ENCODE measurements around the gene BIRC2.
A peak's percentile ranks its signal among the peaks of the same experiment; 100 is the strongest.

BIRC2 gene

DNA sequence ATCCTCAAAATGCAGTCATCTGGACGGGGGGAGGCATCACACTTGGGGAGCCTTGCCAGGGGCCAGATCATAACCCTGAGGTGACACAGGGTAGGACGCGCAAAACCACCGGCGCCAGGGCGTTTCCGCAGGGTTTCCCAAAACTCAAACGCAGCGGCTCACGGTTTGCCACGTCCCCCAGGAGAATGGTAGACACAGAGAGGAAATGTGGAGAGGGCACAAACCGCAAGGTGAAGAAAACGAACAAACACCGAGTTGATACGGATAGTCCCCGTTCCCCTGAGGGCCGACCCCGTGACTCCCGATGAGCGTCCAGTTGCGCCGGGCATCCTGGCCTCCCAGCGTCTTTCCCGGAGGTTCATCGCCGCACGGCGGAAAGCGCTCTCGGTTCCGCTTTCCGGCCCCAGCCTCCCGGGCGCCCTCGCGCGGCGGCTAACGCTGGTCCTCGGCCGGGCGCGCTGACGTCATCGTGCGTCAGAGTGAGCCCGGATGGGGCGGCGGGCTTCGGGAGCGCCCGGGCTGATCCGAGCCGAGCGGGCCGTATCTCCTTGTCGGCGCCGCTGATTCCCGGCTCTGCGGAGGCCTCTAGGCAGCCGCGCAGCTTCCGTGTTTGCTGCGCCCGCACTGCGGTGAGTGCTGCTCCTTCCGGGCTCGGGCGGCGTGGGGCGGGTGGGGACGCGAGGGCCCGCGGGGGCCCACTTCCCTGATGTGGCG lies at the start of gene BIRC2:
TSS of gene BIRC2 (plus strand) at position 467 of the 714 bp plus-strand sequence. CDS start 2,641 bp downstream, outside the sequence.
- DNase-seq (ENCODE audit: low read depth in 2 of 2, low spot score in 1 of 2), result peak; percentile 87 to 91

DNA sequence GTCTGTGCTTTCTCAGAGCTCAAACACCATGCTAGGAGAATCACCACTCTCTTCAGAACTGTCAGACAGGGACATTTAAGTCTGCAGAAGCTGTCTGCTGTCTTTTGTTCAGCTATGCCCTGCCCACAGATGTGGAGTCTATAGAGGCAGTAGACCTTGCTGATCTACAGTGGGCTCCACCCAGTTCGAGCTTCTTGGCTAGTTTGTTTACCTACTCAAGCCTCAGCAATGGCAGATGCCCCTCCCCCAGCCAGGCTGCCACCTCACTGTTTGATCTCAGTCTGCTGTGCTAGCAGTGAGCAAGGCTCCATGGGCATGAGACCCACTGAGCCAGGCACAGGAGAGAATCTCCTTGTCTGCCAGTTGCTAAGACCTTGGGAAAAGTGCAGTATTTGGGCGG lies 46.2 kb upstream of the BIRC2 start:
- DNase-seq (ENCODE audit: low read depth in 2 of 2, low spot score in 1 of 2), result peak in 1 of 2 donors; percentile 29

DNA sequence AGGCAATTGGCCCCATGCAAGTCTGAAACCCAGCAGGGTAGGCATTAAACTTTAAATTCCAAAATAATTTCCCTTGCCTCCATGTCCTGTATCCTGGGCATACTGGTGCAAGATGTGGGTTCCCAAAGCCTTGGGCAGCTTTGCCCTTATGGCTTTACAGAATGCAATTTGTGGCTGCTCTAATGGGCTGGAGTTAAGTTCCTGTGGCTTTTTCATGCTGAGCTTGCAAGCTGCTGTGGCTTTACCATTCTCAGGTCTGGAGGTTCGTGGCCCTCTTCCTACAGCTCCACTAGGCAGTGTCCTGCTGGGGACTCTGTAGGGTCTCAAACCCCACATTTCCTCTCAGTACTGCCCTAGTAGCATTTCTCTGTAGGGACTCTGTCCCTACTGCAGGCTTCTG lies 44.8 kb upstream of the BIRC2 start:
- no peak for DNase-seq (ENCODE audit: low read depth in 2 of 2, low spot score in 1 of 2)

DNA sequence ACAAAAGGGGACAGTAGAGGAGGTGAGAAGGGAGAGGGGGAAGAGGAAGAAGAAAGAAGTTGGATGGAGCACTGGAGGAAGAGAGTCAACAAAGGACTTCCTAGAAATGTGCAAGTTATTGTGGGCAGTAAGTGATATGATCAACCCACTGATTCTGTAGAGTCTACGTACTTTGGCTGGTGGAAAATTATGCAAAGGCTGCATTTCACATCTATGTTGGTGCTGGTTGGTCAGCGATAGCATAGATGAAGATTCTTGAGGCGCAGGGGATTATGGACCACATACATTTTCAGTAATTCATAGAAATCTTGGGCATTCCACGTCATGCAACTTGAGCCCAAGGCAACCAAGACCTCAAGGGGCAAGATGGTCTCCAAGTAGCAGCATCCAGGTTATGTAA lies 42.3 kb upstream of the BIRC2 start:
- DNase-seq (ENCODE audit: low read depth in 2 of 2, low spot score in 1 of 2), result no peak

DNA sequence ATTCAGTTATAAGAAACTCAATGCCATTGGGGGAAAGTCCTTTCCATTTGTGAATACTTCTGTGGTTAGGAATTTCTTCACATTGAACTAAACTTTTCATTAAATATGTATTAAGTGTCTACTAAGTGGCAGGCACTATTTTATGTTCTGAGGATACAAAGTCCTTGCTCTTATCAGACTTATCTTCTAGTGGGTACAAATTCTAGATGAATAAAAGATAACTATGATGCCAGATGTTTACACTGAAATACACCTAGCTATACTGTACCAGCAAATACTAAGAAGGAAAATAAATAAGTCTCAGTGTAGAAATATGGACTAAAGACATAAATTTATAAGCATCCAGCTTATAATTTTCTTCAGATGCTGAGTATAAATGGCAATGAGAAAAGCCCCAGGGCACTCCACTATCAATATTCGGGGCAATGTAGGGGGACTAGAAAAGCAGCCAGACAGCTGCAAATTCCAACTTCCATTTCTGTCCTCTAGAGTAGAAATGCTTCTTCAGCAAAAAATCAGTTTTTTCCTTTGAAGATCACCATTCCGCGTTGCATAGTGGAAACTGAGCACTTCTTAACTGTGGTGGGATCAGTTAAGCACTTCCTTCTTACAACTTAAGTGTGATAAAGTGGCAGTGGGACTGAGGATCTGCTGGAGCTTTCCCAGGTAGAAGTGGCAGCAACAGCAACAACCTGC lies 41.5 kb upstream of the BIRC2 start:
- no peak for DNase-seq (ENCODE audit: low read depth in 2 of 2, low spot score in 1 of 2)

DNA sequence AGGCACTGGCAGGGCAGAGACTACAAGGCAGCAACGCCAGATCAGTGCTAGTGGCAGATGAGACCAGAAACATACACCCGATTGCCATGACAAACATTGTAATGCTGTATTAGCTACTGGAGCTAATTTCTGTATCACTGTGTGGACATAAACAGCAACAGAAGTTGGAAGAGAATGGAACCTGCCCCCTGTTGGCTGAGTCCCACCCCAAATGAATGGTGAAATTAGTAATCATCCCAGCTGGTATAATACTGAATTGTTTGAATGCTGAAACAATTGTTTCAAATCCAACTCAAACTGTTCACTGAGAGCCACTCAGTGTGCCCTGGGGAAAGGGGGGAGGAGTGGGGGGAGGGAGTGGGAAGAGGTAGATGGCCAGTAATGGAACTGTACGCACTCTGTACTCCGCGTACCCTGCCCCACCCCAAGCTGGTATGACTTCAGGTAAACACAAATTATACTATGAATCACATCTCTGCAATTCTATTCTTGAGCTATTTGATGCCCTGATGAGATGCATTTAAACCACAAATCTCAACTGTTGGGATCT lies 40.9 kb upstream of the BIRC2 start:
- DNase-seq (ENCODE audit: low read depth in 2 of 2, low spot score in 1 of 2), result no peak

DNA sequence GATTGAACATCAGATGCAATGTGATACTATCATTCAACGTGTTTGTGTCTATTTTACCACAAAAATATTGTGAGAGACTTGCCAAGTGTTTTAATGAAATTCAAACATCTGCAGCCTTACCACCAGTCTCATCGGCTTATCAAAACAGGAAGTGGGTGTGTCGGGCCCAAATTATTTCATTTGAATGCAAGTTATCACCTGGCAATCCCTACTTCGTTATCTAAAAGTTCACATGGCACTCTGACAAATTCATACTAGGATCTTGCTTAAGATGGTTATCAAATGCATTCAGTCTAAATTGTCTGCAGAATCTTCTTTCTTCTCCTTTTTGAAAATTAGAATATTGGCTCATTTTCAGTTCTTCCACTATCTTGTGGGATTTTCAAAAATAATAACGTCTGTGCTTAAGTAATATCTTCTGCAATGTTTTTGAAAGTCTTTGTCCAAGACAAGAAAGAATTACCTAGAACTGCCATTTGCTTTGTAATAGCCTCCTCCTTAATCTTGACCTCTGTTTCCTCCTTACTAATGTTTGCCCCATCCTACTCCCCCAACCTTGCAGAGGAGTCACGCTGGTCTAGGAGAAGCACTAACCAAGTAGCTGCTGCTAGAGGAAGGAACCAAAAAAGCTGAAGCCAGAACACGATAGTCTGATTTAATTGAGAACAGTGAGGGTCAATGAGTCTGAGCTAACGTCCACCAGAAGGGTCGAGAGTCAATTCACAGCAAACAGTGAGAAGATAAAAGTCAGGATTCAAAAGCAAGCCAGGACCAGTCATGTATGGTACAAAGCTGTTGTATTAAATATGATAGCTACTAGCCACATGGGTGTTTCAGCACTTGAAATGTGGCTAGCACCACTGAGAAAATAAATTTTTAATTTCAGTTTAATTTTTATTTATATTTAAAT lies 39.9 kb upstream of the BIRC2 start:
- no peak for DNase-seq (ENCODE audit: low read depth in 2 of 2, low spot score in 1 of 2)

DNA sequence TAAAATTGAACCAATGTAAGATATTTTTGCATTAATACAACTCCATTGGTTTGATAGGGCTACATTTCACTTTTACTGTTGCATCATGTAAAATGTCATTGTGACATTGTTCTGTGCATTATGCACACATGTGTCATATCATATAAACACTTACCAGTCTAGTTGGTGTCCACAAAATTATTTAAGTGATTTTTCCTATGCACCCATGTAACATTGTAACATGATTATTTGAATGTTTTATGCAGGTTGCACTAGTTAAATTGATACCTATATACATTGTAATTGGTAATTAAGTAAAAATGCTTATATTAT lies 39.3 kb upstream of the BIRC2 start:
- DNase-seq (ENCODE audit: low read depth in 2 of 2, low spot score in 1 of 2), result no peak

DNA sequence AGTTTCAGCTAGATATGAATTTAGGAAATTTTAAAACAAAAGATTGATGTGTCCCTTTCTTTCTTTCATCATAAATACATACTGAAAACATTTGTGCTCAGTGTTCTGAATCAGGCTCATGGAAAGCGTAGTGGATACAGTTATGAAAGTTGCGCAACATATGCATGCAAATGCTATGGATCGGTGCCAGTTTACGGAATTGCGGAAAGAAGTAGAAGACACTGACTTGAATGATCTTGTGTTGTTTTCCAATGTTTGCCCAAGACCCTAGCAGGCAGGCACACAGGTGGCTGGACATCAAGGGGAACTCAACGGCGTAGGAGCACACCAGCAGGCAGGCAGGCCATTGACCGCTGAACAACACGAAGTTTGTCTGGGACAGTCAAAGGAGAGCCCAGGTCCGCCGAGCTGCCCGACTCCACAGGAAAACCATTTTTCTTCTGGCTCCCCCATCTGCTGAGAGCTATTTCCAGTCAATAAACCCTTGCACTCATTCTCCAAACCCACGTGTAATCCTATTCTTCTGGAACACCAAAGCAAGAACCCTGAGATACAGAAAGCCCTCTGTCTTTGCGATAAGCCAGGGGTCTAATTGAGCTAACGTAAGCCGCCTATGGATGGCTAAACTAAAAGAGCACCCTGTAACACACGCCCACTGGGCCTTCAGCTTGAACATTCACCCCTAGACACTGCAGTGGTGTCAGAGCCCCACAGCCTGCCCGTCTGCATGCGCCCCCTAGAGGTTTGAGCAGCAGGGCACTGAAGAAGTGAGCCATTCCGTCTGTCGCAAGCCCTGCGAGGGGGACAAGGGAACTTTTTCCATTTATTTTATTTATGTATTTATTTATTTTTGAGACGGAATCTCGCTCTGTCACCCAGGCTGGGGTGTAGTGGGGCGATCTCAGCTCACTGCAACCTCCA lies 37.1 kb upstream of the BIRC2 start:
- no peak for DNase-seq (ENCODE audit: low read depth in 2 of 2, low spot score in 1 of 2)

DNA sequence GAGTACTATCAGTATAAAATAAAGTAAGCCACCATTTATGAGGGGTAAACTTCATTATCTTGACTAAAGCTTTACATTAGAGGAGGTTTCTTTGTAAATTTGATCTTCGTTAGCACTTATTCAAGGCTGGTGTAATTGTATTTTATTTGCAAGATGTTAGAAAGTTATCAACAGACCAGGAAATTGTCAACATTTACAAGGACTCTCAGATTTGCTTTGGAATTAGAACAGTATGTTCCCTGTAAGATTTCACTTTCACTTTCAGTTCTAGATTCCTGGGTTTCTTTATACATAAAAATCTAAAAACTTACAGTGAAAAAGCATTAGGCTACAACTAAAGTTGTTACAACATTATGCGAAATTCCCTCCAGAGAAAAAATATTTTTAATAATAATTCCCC lies 34.3 kb upstream of the BIRC2 start:
- no peak for DNase-seq (ENCODE audit: low read depth in 2 of 2, low spot score in 1 of 2)

DNA sequence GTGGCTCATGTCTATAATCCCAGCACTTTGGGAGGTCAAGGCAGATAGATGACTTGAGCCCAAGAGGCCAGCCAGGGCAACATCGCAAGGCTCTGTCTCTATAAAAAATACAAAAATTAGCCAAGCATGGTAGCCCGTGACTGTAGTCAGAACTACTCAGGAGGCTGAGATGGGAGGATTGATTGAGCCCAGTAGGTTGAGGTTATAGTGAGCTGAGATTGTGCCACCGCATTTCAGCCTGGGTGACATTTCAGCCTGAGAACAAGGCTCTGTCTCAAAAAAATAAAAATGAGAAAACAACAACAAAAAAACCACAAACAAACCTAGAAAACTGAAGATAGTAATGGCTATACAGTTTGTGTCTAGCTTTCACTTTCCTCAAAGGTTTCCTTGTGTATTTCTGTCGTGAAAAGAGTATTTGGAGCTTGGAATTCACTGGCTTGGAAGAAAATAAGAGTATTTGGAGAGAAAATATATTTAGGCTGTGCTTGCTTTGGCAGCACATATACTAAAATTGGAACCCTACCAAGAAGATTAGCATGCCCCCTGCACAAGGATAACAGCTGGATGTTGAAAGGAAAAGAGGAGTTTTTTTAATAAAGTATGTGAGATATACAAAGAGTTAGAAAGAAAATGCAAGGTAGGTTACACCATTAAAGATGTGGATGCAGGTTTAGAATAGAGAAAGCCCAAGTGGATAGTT lies 33.6 kb upstream of the BIRC2 start:
- no peak for DNase-seq (ENCODE audit: low read depth in 2 of 2, low spot score in 1 of 2)

DNA sequence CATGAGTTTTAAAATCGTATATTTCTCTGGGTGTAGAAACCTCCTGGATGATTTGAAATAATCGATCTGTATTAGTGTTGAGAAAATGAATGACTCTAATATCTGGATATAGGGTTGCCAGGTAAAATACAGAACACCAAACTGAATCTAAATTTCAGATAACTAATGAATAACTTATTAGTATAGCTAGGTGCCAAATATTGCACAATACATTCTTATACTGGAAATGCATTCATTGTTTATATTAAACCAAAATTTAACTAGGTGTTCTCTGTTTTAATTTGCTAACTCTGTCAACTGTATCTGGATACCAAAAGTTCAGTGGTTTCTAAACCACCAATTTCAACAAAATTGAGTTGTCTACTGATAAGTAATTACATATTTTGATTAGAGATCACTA lies 32.2 kb upstream of the BIRC2 start:
- no peak for DNase-seq (ENCODE audit: low read depth in 2 of 2, low spot score in 1 of 2)

DNA sequence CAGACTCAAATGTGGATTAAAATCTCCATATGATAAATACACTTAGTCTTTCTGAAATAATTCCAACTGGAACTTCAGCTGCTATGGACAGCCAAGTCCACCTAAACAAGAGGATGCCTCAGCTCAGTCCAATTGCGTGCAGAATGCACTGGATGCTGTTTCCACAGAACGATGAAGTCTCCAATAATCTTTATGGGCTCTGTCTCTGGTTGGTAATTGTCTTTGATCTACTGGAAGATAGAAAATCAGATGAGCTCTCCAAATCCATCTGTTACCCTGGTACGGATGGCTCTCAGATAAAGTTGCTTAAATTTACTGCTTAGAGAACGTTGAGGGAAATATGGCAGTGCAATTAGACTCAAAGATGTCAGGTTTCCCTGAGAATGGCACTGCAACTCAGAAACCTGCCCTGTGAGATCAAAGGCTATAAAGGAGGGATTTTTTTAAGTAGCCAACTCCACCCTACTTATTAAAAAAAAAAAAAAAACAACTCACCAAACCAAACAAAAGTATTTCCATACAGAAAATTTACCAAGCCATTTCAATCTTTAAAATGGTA lies 30.6 kb upstream of the BIRC2 start:
- DNase-seq (ENCODE audit: low read depth in 2 of 2, low spot score in 1 of 2), result no peak

DNA sequence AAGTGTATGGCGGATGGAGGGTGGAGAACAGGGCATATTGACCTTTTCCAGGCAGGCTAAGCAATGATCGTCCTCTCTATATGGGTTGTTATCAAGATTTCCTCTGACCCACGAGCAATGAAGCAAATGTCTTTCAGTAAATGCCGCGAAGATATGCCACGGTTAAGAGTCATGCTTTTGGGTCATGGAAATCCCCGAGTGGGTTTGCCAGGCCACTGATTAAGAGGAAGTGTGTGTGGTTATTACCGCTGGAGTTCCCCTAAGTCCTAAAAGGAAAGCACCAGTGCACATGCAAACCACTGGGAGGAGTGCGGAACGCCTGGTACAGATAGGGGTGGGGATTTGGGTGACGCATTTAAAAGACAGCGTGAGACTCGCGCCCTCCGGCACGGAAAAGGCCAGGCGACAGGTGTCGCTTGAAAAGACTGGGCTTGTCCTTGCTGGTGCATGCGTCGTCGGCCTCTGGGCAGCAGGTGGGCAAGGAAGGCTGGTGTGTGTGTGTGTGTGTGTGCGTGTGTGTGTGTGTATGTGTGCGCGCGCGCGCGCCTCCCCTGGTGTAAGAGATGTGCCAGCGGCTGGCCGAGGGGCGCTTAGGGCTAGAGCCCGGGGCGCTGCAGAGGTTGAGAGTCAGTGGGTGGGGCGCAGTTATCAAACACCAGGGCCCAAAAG lies 29.8 kb upstream of the BIRC2 start, which contains the start of gene BIRC3:
TSS of gene BIRC3 (plus strand) at position 386 of the 669 bp plus-strand sequence. CDS start 7,026 bp downstream, outside the sequence.
- peak; percentile 70 to 77 for DNase-seq (ENCODE audit: low read depth in 2 of 2, low spot score in 1 of 2)

DNA sequence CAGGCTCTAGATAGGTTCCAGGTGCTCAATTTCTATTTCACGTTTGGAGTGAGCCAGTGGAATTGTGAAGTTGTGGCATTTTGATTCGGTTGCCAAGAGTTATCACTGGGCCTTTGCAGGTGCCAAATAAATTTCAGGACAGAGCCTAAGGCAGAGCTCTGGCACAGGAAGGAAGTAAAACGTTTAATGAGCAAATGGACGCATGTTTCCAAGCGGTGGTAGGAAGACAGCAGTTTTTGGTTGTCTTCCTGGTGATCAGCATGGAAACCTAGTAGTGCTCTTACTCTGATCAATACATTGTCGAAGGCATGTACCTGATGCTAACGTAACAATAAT lies 29.3 kb upstream of the BIRC2 start:
- DNase-seq (ENCODE audit: low read depth in 2 of 2, low spot score in 1 of 2), result no peak

DNA sequence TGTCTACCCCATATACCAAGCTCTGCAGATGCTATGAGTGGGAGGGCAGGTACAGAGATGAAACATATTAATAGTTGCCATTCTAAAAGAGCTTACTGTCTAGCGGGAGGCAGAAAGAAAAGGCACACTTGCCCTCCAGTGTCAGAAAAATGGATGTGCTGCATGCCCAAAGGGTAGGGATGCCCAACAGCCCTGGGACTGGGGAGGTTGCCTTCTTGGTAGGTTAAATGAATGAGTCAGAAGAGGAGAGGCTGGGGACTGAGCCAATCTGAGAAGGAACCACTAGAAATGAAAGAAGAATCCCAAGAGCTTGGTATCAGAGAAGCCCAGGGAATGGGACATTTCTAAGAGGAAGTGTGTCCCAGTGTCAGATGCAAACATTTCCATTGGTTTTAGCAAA lies 28.5 kb upstream of the BIRC2 start:
- DNase-seq (ENCODE audit: low read depth in 2 of 2, low spot score in 1 of 2), result peak in 1 of 2 donors; percentile 33

DNA sequence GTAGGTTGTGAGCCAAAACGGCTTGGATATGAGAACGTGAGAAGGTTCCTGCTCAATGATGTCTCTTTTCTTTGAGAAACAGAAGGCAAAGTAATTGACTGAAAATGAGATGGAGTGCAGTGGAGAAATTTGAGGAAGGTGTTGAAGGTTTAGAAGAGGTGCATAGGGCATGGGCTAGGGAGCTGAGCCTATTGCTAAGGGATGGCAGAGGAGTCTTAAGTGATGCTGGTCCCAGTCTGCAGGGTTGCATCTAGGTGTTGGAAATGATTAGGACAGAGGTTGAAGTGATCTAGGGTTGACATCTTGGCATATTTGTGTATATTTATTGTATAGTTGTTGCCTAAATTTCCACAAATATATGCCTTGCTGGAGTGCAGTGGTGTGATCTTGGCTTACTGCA lies 27.5 kb upstream of the BIRC2 start:
- no peak for DNase-seq (ENCODE audit: low read depth in 2 of 2, low spot score in 1 of 2)

DNA sequence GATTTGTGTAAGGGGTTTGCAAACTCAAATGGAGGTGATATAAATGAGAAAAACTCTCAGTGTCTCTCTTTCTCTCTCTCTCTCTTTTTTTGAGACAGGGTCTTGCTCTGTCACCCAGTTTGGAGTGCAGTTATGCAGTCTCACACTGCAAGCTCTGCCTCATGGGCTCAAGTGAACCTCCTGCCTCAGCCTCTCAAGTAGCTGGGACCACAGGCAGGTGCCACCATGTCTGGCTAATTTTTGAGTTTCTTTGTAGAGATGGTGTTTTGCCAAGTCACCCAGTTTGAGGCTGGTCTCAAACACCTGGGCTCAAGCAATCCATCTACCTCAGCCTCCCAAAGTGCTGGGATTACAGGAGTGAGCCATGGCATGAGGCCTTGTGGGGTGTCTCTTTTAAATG lies 26.8 kb upstream of the BIRC2 start:
- no peak for DNase-seq (ENCODE audit: low read depth in 2 of 2, low spot score in 1 of 2)

DNA sequence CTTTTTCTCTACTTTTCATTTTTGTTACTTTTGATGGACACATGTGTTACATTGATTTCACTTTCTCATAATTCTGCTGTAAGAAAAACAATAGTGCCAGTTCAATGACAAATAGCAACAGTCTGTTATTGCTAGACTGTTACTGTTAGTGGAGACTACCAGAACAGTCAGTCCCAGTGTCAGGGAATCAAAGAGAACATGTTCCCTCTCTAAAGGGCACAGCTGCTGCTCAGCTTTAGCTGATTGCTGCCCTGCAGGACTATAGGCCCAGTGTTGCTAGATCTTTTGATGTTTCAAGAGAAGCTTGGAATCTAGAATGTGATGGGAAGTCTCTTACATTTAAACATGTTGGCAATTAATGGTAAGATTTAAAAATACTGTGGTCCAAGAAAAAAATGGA lies 26.3 kb upstream of the BIRC2 start:
- no peak for DNase-seq (ENCODE audit: low read depth in 2 of 2, low spot score in 1 of 2)

Data from stimulated activated CD8-positive, alpha-beta memory T cell treated with anti-CD3 and anti-CD28 coated beads, Interleukin-4, amount 100 ng/mL, for 1 hour (primary cell).